HL-60 (cell line): Measurements from ENCODE around the gene WDR4.

Experiments
- DNase-seq, 2 experiments: peaks; one replicate each; pipeline ENCODE4 v3.0.0-alpha.2; 2010 to 2020; ENCODE audit warnings: low read depth in 1 of 2, low spot score in 1 of 2
- H3K27ac ChIP-seq: fragments of 250-450 bp; sonication (Bioruptor Pico); replicated peaks from 2 replicates; pipeline ENCODE4 v1.5.1; 2020; ENCODE audit warnings: mild to moderate bottlenecking, moderate library complexity
- H3K27me3 ChIP-seq: fragments of 250-450 bp; sonication (Bioruptor Pico); 2 replicates; pipeline ENCODE4 v1.5.1; 2021; ENCODE audit warnings: mild to moderate bottlenecking, moderate library complexity; ENCODE audit not compliant: insufficient read depth, poor library complexity, severe bottlenecking
- H3K4me3 ChIP-seq: replicated peaks from 2 replicates; pipeline ENCODE4 v1.5.1; 2011; ENCODE audit warnings: mild to moderate bottlenecking, control low read depth, low read length; ENCODE audit not compliant: insufficient read depth
- CTCF ChIP-seq: IDR thresholded peaks from one replicate; pipeline ENCODE4 v1.5.1; 2011; ENCODE audit warnings: low read length, control low read depth, inconsistent platforms; ENCODE audit not compliant: insufficient read depth
- GABPA ChIP-seq: IDR thresholded peaks from 2 replicates; pipeline ENCODE4 v1.6.1; 2012; ENCODE audit warnings: low read depth
- POLR2AphosphoS5 ChIP-seq: IDR thresholded peaks from 2 replicates; pipeline ENCODE4 v1.6.1; 2012; ENCODE audit warnings: low read depth
- REST ChIP-seq: IDR thresholded peaks from 2 replicates; pipeline ENCODE4 v1.6.1; 2012; ENCODE audit warnings: low read depth; ENCODE audit not compliant: insufficient replicate concordance
- SPI1 ChIP-seq: IDR thresholded peaks from 2 replicates; pipeline ENCODE4 v1.6.1; 2012; ENCODE audit warnings: low read depth, mild to moderate bottlenecking, borderline replicate concordance

Gene WDR4

GRCh38 chr21:42864815-42865775 lies 14.2 kb downstream of the WDR4 start:
- no peak for DNase-seq
- Histone ChIP-seq H3K27me3 (no peaks in the 10 kb centered on the region), H3K27ac (no peak overlapping the region)

GRCh38 chr21:42864286-42864685 lies 15.1 kb downstream of the WDR4 start:
- Histone ChIP-seq H3K4me3 (no peak overlapping the region), H3K27me3 (no peaks in the 10 kb centered on the region), H3K27ac (no peak overlapping the region)
- DNase-seq, result no peak
- no peak for TF ChIP-seq SPI1
- no peak for TF ChIP-seq CTCF
- TF ChIP-seq POLR2AphosphoS5, result no peak
- TF ChIP-seq REST, result no peak

More at GRCh38 chr21:42864815-42865775, 14.2 kb downstream of the WDR4 start:
- TF ChIP-seq CTCF (no peak), GABPA (no peak), POLR2AphosphoS5 (no peak), REST (no peak), SPI1 (no peak)
- no peak overlapping the region for H3K4me3 ChIP-seq

GRCh38 chr21:42863504-42863870 lies 15.9 kb downstream of the WDR4 start:
- no peak overlapping the region for H3K27ac ChIP-seq
- TF ChIP-seq POLR2AphosphoS5 (no peak), REST (no peak), SPI1 (no peak), CTCF (no peak), GABPA (no peak)

More at GRCh38 chr21:42863504-42863870, 15.9 kb downstream of the WDR4 start:
- Histone ChIP-seq H3K27me3 (no peaks in the 10 kb centered on the region), H3K4me3 (no peak overlapping the region)
- no peak for DNase-seq
